Activated T-helper 2 cell treated with anti-CD3 and anti-CD28 coated beads, Interferon-gamma antibody, Interleukin-2, Interleukin-4, amounts not matched to agents 10 μg/mL and 5 μg/mL and 100 μg/mL, durations not matched to agents 14 hours and 24 hours and 36 hours (primary cell): ENCODE data around the gene DYNLT5. TPM values are rescaled to one million over a fixed set of nuclear protein-coding genes. Genes with fewer than 3 reads are reported as not detected.
A peak's percentile ranks its signal among the peaks of the same experiment; 100 is the strongest.
"Not testable (repeated sequence)": the region's sequence is repeated elsewhere in the genome, so short reads cannot be mapped to it uniquely, and the experiment has no call there.

ENCODE experiments used
- DNase-seq: peaks from one replicate; pipeline ENCODE4 v3.0.0; 2021; ENCODE audit warnings: low spot score
- H3K27ac Mint-ChIP-seq: one replicate; pipeline ENCODE4 v1.8.0; 2021; ENCODE audit warnings: mixed read lengths
- H3K27me3 Mint-ChIP-seq: one replicate; pipeline ENCODE4 v1.8.0; 2021; ENCODE audit warnings: low read depth, mixed read lengths
- H3K36me3 Mint-ChIP-seq: one replicate; pipeline ENCODE4 v1.8.0; 2021; ENCODE audit warnings: low read depth, mixed read lengths
- H3K4me1 Mint-ChIP-seq: one replicate; pipeline ENCODE4 v1.8.0; 2021; ENCODE audit warnings: low read depth, mixed read lengths
- H3K4me3 Mint-ChIP-seq: one replicate; pipeline ENCODE4 v1.8.0; 2021; ENCODE audit warnings: low read depth, mild to moderate bottlenecking, moderate library complexity, mixed read lengths
- H3K9me3 Mint-ChIP-seq: one replicate; pipeline ENCODE4 v1.8.0; 2021; ENCODE audit warnings: mixed read lengths
- intact Hi-C: fragments of 100-400 bp; cut with micrococcal nuclease; formaldehyde crosslinking; loops from one replicate; pipeline ENCODE4 v1.15.1; 2023
- total RNA-seq: library from RNA; stranded (reverse); gene quantifications from 2 replicates; pipeline ENCODE4 v1.2.3, GENCODE V29; 2022

DYNLT5 gene
- total RNA-seq, 1 donor from 2014 or later = not detected

GRCh38 chr1:66778266-66778665 lies 26.0 kb downstream of the DYNLT5 start:
- Mint-ChIP-seq H3K27ac (no peak overlapping the region), H3K4me3 (no peak overlapping the region), H3K27me3 (peaks cover 14% of the 10 kb centered on the region), H3K36me3 (no peaks in the 10 kb centered on the region), H3K4me1 (no peaks in the 10 kb centered on the region), H3K9me3 (no peaks in the 10 kb centered on the region)
- DNase-seq = no peak
- intact Hi-C loops = no loop called here

DNA sequence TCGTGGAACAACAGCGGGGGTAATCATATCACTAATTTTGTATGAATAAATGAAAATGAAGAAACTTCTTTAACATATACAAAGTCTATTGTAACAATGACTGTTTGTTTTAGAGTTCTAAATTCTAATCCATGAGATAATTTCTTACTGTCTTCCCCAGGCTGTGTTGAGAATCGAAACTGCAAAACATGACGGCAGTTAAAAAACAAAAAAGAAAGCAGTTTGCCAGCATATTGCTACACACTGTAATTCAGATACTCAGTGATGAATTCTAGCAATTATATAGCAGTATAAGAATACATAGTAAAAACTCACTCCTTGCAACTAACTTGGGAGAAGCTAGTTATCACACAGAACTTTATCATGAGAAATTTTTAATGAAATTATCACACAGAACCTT lies 26.7 kb downstream of the DYNLT5 start:
- no peaks in the 10 kb centered on the region for H3K4me1 Mint-ChIP-seq
- H3K4me3 Mint-ChIP-seq = no peak overlapping the region
- H3K27me3 Mint-ChIP-seq = peaks cover 14% of the 10 kb centered on the region
- H3K36me3 Mint-ChIP-seq = no peaks in the 10 kb centered on the region
- no peaks in the 10 kb centered on the region for H3K9me3 Mint-ChIP-seq
- DNase-seq = no peak
- no peak overlapping the region for H3K27ac Mint-ChIP-seq
- intact Hi-C loops = no loop called here

- no peak for DNase-seq
- Mint-ChIP-seq H3K4me3 (no peak overlapping the region), H3K9me3 (no peaks in the 10 kb centered on the region), H3K27ac (no peak overlapping the region), H3K4me1 (no peaks in the 10 kb centered on the region), H3K27me3 (peaks cover 14% of the 10 kb centered on the region), H3K36me3 (no peaks in the 10 kb centered on the region)
- intact Hi-C loops = no loop called here
Measured at GRCh38 chr1:66779475-66780078, 27.3 kb downstream of the DYNLT5 start.

DNA sequence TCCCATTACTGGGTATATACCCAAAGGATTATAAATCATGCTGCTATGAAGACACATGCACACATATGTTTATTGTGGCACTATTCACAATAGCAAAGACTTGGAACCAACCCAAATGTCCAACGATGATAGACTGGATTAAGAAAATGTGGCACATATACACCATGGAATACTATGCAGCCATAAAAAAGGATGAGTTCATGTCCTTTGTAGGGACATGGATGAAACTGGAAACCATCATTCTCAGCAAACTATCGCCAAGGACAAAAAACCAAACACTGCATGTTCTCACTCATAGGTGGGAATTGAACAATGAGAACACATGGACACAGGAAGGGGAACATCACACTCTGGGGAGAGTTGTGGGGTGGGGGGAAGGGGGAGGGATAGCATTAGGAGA lies 33.5 kb downstream of the DYNLT5 start:
- H3K36me3 Mint-ChIP-seq, H3K9me3 Mint-ChIP-seq, H3K4me3 Mint-ChIP-seq, H3K27ac Mint-ChIP-seq, intact Hi-C loops, H3K27me3 Mint-ChIP-seq, DNase-seq: not testable (repeated sequence)
- H3K4me1 Mint-ChIP-seq = peaks cover 12% of the 10 kb centered on the region

- Mint-ChIP-seq H3K36me3 (no peaks in the 10 kb centered on the region), H3K27me3 (peaks cover 2% of the 10 kb centered on the region), H3K4me3 (no peak overlapping the region), H3K9me3 (no peaks in the 10 kb centered on the region), H3K27ac (no peak overlapping the region), H3K4me1 (peaks cover 12% of the 10 kb centered on the region)
- no peak for DNase-seq
- intact Hi-C loops = loop anchor here (2.0 kb wide), 1 partner anchor 17 kb away; no protein-coding TSS in a partner anchor
Measured at GRCh38 chr1:66787641-66788040, 35.4 kb downstream of the DYNLT5 start.

DNA sequence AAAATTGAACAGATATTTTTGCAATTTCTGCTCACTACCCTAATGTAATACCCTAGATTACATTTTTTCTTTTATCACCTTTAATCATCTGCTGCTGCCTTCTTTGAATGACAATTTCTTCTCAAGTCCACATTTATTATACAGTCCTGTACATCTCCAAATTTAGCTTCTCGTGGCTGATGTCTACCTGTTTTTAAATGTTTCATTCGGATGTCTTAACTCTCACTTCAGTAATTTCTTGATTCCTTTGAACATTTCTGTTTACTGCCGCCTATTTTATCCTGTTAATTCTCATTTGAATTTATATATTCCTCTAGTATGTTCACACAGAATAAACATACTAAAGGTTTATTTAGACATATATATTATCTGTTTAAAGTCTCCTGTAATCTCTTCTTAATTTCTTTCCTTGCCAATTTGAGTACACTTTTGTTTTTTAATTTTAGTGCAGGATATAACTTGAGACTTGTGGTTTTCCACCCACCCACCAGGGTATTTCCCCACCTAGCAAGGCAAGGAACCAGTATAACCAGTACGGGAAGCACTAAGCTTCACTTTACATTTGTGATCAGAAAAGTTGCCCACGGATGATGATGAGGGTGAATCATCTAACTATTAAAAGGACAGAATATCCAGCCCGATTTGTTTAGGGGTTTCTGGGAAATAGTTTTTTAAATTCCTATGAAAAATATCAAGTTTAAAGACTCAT lies 36.1 kb downstream of the DYNLT5 start:
- intact Hi-C loops = loop anchor here (2.0 kb wide), 1 partner anchor 18 kb away; no protein-coding TSS in a partner anchor

GRCh38 chr1:66791621-66792610 lies 39.7 kb downstream of the DYNLT5 start:
- Mint-ChIP-seq H3K4me3 (no peak overlapping the region), H3K4me1 (peaks cover 12% of the 10 kb centered on the region), H3K27ac (no peak overlapping the region), H3K9me3 (no peaks in the 10 kb centered on the region), H3K27me3 (no peaks in the 10 kb centered on the region), H3K36me3 (no peaks in the 10 kb centered on the region)
- intact Hi-C loops = no loop called here
- no peak for DNase-seq

More for the DNA sequence above, 36.1 kb downstream of the DYNLT5 start:
- Mint-ChIP-seq H3K27me3 (peaks cover 2% of the 10 kb centered on the region), H3K4me3 (no peak overlapping the region), H3K27ac (peak overlapping the region; percentile 69), H3K9me3 (no peaks in the 10 kb centered on the region), H3K36me3 (no peaks in the 10 kb centered on the region), H3K4me1 (peaks cover 12% of the 10 kb centered on the region)
- peak; percentile 10 for DNase-seq

DNA sequence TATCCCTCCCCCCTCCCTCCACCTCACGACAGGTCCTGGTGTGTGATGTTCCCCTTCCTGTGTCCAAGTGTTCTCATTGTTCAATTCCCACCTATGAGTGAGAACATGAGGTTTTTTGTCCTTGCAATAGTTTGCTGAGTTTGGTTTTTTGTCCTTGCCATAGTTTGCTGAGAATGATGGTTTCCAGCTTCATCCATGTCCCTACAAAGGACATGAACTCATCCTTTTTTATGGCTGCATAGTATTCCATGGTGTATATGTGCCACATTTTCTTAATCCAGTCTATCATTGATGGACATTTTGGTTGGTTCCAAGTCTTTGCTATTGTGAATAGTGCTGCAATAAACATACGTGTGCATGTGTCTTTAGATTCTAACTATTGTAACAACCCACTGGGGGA lies 43.6 kb downstream of the DYNLT5 start:
- DNase-seq, H3K27me3 Mint-ChIP-seq, H3K27ac Mint-ChIP-seq, intact Hi-C loops, H3K9me3 Mint-ChIP-seq, H3K4me1 Mint-ChIP-seq, H3K4me3 Mint-ChIP-seq, H3K36me3 Mint-ChIP-seq: not testable (repeated sequence)

DNA sequence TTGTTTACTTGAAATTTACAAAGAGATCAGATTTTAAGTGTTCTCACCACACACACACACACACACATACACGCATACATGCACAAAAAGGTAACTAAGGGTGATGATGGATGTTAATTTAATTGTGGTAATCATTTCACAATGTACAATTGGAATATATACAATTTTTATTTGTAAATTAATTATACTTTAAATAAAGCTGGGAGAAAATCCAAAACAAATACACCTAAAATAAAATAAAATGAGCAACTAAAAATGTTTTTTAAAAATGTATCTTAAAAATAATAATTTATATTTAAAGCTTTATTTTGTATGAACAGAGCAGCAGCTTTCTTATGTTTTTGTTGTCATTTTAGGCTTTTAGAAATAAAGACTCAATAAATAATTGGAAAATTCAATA lies 57.0 kb downstream of the DYNLT5 start:
- intact Hi-C loops = no loop called here
- Mint-ChIP-seq H3K9me3 (no peaks in the 10 kb centered on the region), H3K36me3 (no peaks in the 10 kb centered on the region), H3K27ac (no peak overlapping the region), H3K27me3 (peaks cover 2% of the 10 kb centered on the region), H3K4me1 (no peaks in the 10 kb centered on the region), H3K4me3 (no peak overlapping the region)
- DNase-seq = no peak

GRCh38 chr1:66809736-66810326 lies 57.6 kb downstream of the DYNLT5 start:
- no peak for DNase-seq
- H3K4me3 Mint-ChIP-seq = no peak overlapping the region
- no peaks in the 10 kb centered on the region for H3K36me3 Mint-ChIP-seq
- H3K27me3 Mint-ChIP-seq = peaks cover 2% of the 10 kb centered on the region
- H3K4me1 Mint-ChIP-seq = no peaks in the 10 kb centered on the region
- H3K9me3 Mint-ChIP-seq = no peaks in the 10 kb centered on the region
- H3K27ac Mint-ChIP-seq = no peak overlapping the region
- intact Hi-C loops = no loop called here

- Mint-ChIP-seq H3K9me3 (no peaks in the 10 kb centered on the region), H3K36me3 (no peaks in the 10 kb centered on the region), H3K4me1 (no peaks in the 10 kb centered on the region), H3K27me3 (no peaks in the 10 kb centered on the region), H3K27ac (no peak overlapping the region), H3K4me3 (no peak overlapping the region)
- no peak for DNase-seq
- intact Hi-C loops = loop anchor here (10.0 kb wide), 1 partner anchor 60 kb away; no protein-coding TSS in a partner anchor
Measured at GRCh38 chr1:66824771-66825170, 72.5 kb downstream of the DYNLT5 start.
